Peyer's patch (tissue), 4 donors: ENCODE results near the gene PLP2.
A peak's percentile ranks its signal among the peaks of the same experiment; 100 is the strongest.
"Not testable (repeated sequence)": the region's sequence is repeated elsewhere in the genome, so short reads cannot be mapped to it uniquely, and the experiment has no call there.

Experiments used
- CTCF ChIP-seq, 6 experiments: fragments of 450-650 bp in 4 of 6; fragments of 200-600 bp in 2 of 6; sonication (generic) in 1 of 6; IDR thresholded peaks; one replicate each; pipeline ENCODE4 v1.5.1; 2017 to 2019; ENCODE audit warnings: antibody characterized with exemption in 6 of 6, mild to moderate bottlenecking in 3 of 6, moderate library complexity in 1 of 6
- POLR2A ChIP-seq, 2 donors: fragments of 450-650 bp; IDR thresholded peaks; one replicate each; pipeline ENCODE4 v1.5.1; 2017; ENCODE audit warnings: antibody characterized with exemption in 2 of 2, mild to moderate bottlenecking in 2 of 2, moderate library complexity in 2 of 2

GRCh38 chrX:49142264-49142663, 29.4 kb upstream of the PLP2 start:
- TF ChIP-seq CTCF (IDR thresholded peaks at IDR 0.05): peak in 4 of 6 experiments; percentile 5 to 20 (median 14)
- not testable (repeated sequence) for TF ChIP-seq POLR2A (IDR thresholded peaks at IDR 0.05)
